ENCODE results near the gene GTF3C1. TPM values are rescaled to one million over a fixed set of nuclear protein-coding genes. Genes with fewer than 3 reads are reported as not detected.

Gene GTF3C1
- total RNA-seq, 1 donor = 59.0 TPM

- TF ChIP-seq, protein P1, sequence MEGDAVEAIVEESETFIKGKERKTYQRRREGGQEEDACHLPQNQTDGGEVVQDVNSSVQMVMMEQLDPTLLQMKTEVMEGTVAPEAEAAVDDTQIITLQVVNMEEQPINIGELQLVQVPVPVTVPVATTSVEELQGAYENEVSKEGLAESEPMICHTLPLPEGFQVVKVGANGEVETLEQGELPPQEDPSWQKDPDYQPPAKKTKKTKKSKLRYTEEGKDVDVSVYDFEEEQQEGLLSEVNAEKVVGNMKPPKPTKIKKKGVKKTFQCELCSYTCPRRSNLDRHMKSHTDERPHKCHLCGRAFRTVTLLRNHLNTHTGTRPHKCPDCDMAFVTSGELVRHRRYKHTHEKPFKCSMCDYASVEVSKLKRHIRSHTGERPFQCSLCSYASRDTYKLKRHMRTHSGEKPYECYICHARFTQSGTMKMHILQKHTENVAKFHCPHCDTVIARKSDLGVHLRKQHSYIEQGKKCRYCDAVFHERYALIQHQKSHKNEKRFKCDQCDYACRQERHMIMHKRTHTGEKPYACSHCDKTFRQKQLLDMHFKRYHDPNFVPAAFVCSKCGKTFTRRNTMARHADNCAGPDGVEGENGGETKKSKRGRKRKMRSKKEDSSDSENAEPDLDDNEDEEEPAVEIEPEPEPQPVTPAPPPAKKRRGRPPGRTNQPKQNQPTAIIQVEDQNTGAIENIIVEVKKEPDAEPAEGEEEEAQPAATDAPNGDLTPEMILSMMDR (IDR thresholded peaks at IDR 0.05; ENCODE audit: extremely low read depth, low read depth, low read length) = no peak
- H3K9me3 ChIP-seq (ENCODE audit: low read depth, low read length) = no peaks in the 10 kb centered on the region
- H3K36me3 ChIP-seq (ENCODE audit: insufficient read depth, low read length) = peaks cover 96% of the 10 kb centered on the region
These were observed 63.4 kb downstream of the GTF3C1 start for GRCh38 chr16:27486344-27486743.

DNA sequence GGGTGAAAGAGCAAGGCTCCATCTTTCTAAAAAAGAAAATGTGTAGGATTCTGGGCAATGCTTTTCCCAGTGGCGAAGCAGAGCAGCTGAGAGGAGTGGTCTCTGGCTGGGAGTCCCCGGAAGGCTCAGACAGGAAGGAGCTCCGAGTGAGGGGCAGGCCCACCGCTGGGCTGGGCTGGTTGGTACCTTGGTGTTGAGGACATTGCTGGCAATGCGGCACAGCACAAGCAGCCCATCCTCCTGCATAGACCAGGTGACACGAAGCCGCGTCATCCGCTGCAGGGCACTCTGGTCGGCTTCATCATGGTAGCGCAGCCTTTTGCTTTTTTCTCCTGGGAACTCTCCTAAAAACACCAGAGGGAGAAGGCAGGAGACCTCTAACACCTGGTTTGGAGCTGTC, 63.9 kb downstream of the GTF3C1 start:
- no peak overlapping the region for H3K4me3 ChIP-seq (ENCODE audit: insufficient read depth, low read length)
- H3K79me2 ChIP-seq (ENCODE audit: insufficient read depth, low read length) = no peaks in the 10 kb centered on the region
- H3K36me3 ChIP-seq (ENCODE audit: insufficient read depth, low read length) = peaks cover 97% of the 10 kb centered on the region
- DNase-seq (ENCODE audit: insufficient read length, low spot score, missing footprints) = no peak
- no peaks in the 10 kb centered on the region for H3K27me3 ChIP-seq (ENCODE audit: insufficient read depth, low read length)
- H3K27ac ChIP-seq (ENCODE audit: low read depth, low read length) = no peak overlapping the region
- no peaks in the 10 kb centered on the region for H3K4me1 ChIP-seq (ENCODE audit: insufficient read depth, low read length)
- no peak overlapping the region for H3K4me2 ChIP-seq (ENCODE audit: insufficient read depth, low read length)
- TF ChIP-seq, protein P1 (IDR thresholded peaks at IDR 0.05; ENCODE audit: extremely low read depth, low read depth, low read length) = no peak
- H3K9me3 ChIP-seq (ENCODE audit: low read depth, low read length) = no peaks in the 10 kb centered on the region
- H2AFZ ChIP-seq (ENCODE audit: low read length) = no peak overlapping the region
- H4K20me1 ChIP-seq (ENCODE audit: insufficient read depth, low read length) = no peaks in the 10 kb centered on the region

More at GRCh38 chr16:27486344-27486743, 63.4 kb downstream of the GTF3C1 start:
- Histone ChIP-seq H3K27me3 (ENCODE audit: insufficient read depth, low read length) (no peaks in the 10 kb centered on the region), H4K20me1 (ENCODE audit: insufficient read depth, low read length) (no peaks in the 10 kb centered on the region), H3K4me1 (ENCODE audit: insufficient read depth, low read length) (no peaks in the 10 kb centered on the region), H2AFZ (ENCODE audit: low read length) (no peak overlapping the region), H3K4me3 (ENCODE audit: insufficient read depth, low read length) (no peak overlapping the region), H3K79me2 (ENCODE audit: insufficient read depth, low read length) (no peaks in the 10 kb centered on the region), H3K27ac (ENCODE audit: low read depth, low read length) (no peak overlapping the region), H3K4me2 (ENCODE audit: insufficient read depth, low read length) (no peak overlapping the region)
- DNase-seq (ENCODE audit: insufficient read length, low spot score, missing footprints) = no peak

- H2AFZ ChIP-seq (ENCODE audit: low read length) = no peak overlapping the region
- no peaks in the 10 kb centered on the region for H3K9me3 ChIP-seq (ENCODE audit: low read depth, low read length)
- DNase-seq (ENCODE audit: insufficient read length, low spot score, missing footprints) = no peak
- no peak overlapping the region for H3K27ac ChIP-seq (ENCODE audit: low read depth, low read length)
- no peaks in the 10 kb centered on the region for H3K27me3 ChIP-seq (ENCODE audit: insufficient read depth, low read length)
- H3K4me3 ChIP-seq (ENCODE audit: insufficient read depth, low read length) = no peak overlapping the region
- no peaks in the 10 kb centered on the region for H3K4me1 ChIP-seq (ENCODE audit: insufficient read depth, low read length)
- H3K79me2 ChIP-seq (ENCODE audit: insufficient read depth, low read length) = no peaks in the 10 kb centered on the region
- TF ChIP-seq, protein P1 (IDR thresholded peaks at IDR 0.05; ENCODE audit: extremely low read depth, low read depth, low read length) = no peak
- H4K20me1 ChIP-seq (ENCODE audit: insufficient read depth, low read length) = no peaks in the 10 kb centered on the region
- H3K36me3 ChIP-seq (ENCODE audit: insufficient read depth, low read length) = peaks cover 98% of the 10 kb centered on the region
- H3K4me2 ChIP-seq (ENCODE audit: insufficient read depth, low read length) = no peak overlapping the region
These were observed 64.6 kb downstream of the GTF3C1 start for GRCh38 chr16:27485126-27485525.

DNA sequence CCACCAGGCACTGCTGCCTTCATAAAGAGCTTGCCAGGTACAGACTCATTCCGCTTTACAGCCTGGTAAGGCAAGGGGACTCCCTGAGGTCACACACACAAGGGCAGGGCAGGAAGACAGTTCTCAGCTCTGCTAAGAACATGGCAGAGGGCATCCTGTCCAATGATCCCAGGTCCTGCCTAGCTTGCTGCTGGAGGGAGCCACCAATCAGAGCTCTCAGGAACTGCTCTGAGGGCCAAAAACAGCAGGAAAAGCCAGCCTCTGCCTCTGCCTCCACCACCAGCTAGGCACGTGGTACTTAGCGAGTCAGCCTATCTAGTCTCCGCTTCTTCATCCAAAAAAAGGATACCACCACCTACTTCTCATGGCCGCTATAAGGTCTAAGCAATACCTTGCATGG, 66.1 kb downstream of the GTF3C1 start:
- H4K20me1 ChIP-seq (ENCODE audit: insufficient read depth, low read length) = no peaks in the 10 kb centered on the region
- H3K4me3 ChIP-seq (ENCODE audit: insufficient read depth, low read length) = no peak overlapping the region
- no peaks in the 10 kb centered on the region for H3K9me3 ChIP-seq (ENCODE audit: low read depth, low read length)
- no peaks in the 10 kb centered on the region for H3K27me3 ChIP-seq (ENCODE audit: insufficient read depth, low read length)
- no peak overlapping the region for H3K27ac ChIP-seq (ENCODE audit: low read depth, low read length)
- H3K4me2 ChIP-seq (ENCODE audit: insufficient read depth, low read length) = no peak overlapping the region
- H3K36me3 ChIP-seq (ENCODE audit: insufficient read depth, low read length) = peaks cover 95% of the 10 kb centered on the region
- peak; percentile 75 for DNase-seq (ENCODE audit: insufficient read length, low spot score, missing footprints)
- H3K79me2 ChIP-seq (ENCODE audit: insufficient read depth, low read length) = no peaks in the 10 kb centered on the region
- TF ChIP-seq, protein P1 (IDR thresholded peaks at IDR 0.05; ENCODE audit: extremely low read depth, low read depth, low read length) = no peak
- H2AFZ ChIP-seq (ENCODE audit: low read length) = no peak overlapping the region
- H3K4me1 ChIP-seq (ENCODE audit: insufficient read depth, low read length) = no peaks in the 10 kb centered on the region

Data from osteoblast (primary cell).